GM12874 (cell line): ENCODE data around the gene CCDC88C.

ENCODE experiments used
- TF ChIP-seq, protein P1 (sequence below): IDR thresholded peaks from 2 replicates; pipeline ENCODE4 v1.5.1; 2011; ENCODE audit warnings: low read depth, mild to moderate bottlenecking, control low read depth, low read length, moderate library complexity; ENCODE audit not compliant: insufficient read depth

CCDC88C gene

GRCh38 chr14:91414475-91414833 lies 3.2 kb downstream of the CCDC88C start:
- TF ChIP-seq, protein P1, sequence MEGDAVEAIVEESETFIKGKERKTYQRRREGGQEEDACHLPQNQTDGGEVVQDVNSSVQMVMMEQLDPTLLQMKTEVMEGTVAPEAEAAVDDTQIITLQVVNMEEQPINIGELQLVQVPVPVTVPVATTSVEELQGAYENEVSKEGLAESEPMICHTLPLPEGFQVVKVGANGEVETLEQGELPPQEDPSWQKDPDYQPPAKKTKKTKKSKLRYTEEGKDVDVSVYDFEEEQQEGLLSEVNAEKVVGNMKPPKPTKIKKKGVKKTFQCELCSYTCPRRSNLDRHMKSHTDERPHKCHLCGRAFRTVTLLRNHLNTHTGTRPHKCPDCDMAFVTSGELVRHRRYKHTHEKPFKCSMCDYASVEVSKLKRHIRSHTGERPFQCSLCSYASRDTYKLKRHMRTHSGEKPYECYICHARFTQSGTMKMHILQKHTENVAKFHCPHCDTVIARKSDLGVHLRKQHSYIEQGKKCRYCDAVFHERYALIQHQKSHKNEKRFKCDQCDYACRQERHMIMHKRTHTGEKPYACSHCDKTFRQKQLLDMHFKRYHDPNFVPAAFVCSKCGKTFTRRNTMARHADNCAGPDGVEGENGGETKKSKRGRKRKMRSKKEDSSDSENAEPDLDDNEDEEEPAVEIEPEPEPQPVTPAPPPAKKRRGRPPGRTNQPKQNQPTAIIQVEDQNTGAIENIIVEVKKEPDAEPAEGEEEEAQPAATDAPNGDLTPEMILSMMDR = no peak

DNA sequence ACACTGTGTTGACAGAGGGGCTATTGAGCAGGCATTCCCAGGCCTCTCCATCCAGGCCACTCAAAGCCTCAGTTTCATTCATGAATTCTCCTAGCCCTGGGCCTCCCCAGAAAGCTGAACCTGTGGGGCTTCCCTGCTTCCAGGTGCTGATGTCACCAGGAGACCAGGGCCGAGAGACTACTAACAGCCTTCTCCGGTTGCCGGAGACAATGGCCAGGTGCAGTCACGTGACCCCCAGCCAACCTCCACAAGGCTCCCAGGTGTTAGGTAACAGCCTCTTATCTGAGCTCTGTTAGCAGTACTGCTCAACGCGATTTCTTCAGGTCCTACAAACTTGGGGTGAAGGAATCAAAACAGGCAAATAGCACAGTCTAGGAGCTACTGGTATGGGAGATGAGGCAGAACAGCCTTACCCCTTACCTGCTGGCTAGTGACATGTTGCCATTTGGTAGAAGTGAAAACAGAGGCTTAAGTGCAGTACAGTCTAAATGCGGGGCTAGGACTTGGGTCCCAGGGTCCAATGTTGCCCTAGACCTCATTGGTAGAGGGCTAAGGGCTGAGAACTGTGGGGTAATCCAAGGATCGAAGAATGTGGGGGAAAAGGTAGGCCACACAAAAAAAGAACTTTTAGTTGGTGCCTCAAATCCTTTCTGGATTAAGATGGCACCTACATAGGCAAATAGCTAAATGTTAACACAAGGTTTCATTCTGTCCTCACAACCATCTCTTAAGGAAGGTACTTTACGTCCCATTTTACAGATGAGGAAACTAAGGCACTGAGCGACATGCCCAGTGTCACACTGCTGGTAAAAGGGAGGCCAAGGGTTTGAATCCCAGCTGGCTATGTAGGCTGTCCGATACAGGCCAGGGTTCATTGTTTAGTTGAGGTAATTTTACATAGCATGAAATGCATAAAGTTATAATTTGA lies 3.8 kb downstream of the CCDC88C start:
- TF ChIP-seq, protein P1 = no peak

- TF ChIP-seq, protein P1 = no peak
Observed at GRCh38 chr14:91412939-91413338, 4.7 kb downstream of the CCDC88C start.

DNA sequence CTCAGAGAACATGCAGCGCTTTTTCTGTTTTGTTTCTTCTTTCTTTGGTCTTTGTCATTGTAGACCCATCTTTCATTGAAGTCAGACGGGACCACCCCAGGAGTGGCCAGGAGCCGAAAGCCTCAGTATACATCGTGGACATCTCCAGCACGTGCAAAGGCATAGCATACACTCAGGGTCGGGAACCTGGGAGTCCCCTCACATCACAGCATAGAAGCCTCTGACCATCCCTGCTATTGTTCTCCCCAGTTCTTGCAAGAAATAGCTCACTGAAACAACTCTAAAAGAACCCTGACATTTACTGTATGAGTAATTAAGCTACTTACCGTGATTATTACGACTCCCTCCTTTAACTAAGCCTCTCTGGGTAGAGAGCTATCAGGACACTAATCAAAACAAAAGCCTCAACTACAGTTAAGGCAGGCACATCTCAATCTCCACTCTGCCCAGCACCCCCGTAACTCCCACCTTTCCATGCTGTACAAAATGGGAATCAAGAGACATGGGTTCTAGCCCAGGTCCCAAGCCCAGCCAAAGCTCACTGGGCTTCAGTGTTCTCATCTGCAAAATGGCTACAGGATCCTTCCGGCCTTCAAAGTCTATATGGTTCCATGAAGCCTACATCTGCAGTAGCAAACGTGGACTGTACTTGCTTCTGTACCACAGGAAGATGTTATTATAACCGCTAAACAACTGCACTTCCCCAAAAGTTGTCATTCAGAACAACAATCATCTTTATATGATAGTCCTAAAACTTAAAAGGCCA lies 6.7 kb downstream of the CCDC88C start:
- TF ChIP-seq, protein P1 = no peak

- TF ChIP-seq, protein P1 = no peak
Observed at GRCh38 chr14:91409928-91410718, 7.5 kb downstream of the CCDC88C start.

DNA sequence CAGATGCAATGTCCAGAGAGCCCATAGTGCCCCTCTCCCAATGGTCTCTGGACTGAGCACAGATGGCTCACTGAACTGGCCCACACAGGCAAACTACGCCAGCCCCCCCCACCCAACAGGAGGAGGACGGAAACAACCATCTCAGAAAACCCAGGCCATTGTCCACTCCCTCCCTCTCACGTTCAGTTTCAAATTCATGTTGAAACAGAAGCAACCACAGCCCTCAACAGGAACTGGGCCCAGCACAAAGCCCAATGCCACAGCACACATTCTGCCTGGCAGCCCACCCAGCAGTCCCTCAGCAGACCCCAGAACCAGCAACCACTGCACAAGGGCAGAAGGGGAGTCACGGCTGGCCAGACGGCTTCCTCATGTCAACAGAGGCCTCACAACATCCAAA lies 10.6 kb downstream of the CCDC88C start:
- TF ChIP-seq, protein P1 = no peak

GRCh38 chr14:91406451-91406850 lies 11.2 kb downstream of the CCDC88C start:
- TF ChIP-seq, protein P1 = no peak
